ENCODE data around the gene DNAJC5G.

Gene DNAJC5G

GRCh38 chr2:27275211-27276150 lies at the start of gene DNAJC5G:
Gene DNAJC5G (plus strand): TSS chr2:27275433. CDS start chr2:27276729, 1,296 bp downstream.
- DNase-seq (ENCODE audit: low read depth in 2 of 2), result no peak

- no peak for DNase-seq (ENCODE audit: low read depth in 2 of 2)
Observed at GRCh38 chr2:27225526-27225925, 49.7 kb upstream of the DNAJC5G start.

- no peak for DNase-seq (ENCODE audit: low read depth in 2 of 2)
Observed at GRCh38 chr2:27227501-27227900, 47.7 kb upstream of the DNAJC5G start.

- DNase-seq (ENCODE audit: low read depth in 2 of 2), result no peak
Observed at GRCh38 chr2:27231921-27232320, 43.3 kb upstream of the DNAJC5G start.

- no peak for DNase-seq (ENCODE audit: low read depth in 2 of 2)
Observed at GRCh38 chr2:27233341-27233740, 41.9 kb upstream of the DNAJC5G start.

GRCh38 chr2:27236136-27236535 lies 39.1 kb upstream of the DNAJC5G start:
- DNase-seq (ENCODE audit: low read depth in 2 of 2), result no peak

GRCh38 chr2:27236626-27237025 lies 38.6 kb upstream of the DNAJC5G start:
- no peak for DNase-seq (ENCODE audit: low read depth in 2 of 2)

GRCh38 chr2:27237341-27237945 lies 37.8 kb upstream of the DNAJC5G start:
- no peak for DNase-seq (ENCODE audit: low read depth in 2 of 2)

GRCh38 chr2:27238976-27239375 lies 36.3 kb upstream of the DNAJC5G start:
- DNase-seq (ENCODE audit: low read depth in 2 of 2), result no peak

GRCh38 chr2:27240406-27240805 lies 34.8 kb upstream of the DNAJC5G start:
- no peak for DNase-seq (ENCODE audit: low read depth in 2 of 2)

GRCh38 chr2:27241761-27242613 lies 33.2 kb upstream of the DNAJC5G start:
- DNase-seq (ENCODE audit: low read depth in 2 of 2), result no peak

GRCh38 chr2:27242614-27242951 lies 32.6 kb upstream of the DNAJC5G start:
- no peak for DNase-seq (ENCODE audit: low read depth in 2 of 2)

GRCh38 chr2:27243391-27244130 lies 31.7 kb upstream of the DNAJC5G start:
- DNase-seq (ENCODE audit: low read depth in 2 of 2), result no peak

GRCh38 chr2:27245116-27245515 lies 30.1 kb upstream of the DNAJC5G start:
- DNase-seq (ENCODE audit: low read depth in 2 of 2), result no peak

- DNase-seq (ENCODE audit: low read depth in 2 of 2), result no peak
Observed at GRCh38 chr2:27245626-27246025, 29.6 kb upstream of the DNAJC5G start.

GRCh38 chr2:27247893-27248292 lies 27.3 kb upstream of the DNAJC5G start:
- DNase-seq (ENCODE audit: low read depth in 2 of 2), result no peak

- no peak for DNase-seq (ENCODE audit: low read depth in 2 of 2)
Observed at GRCh38 chr2:27249159-27249890, 25.9 kb upstream of the DNAJC5G start.

GRCh38 chr2:27249891-27250651 lies 25.2 kb upstream of the DNAJC5G start:
- peak; percentile 50 to 55 for DNase-seq (ENCODE audit: low read depth in 2 of 2)

- DNase-seq (ENCODE audit: low read depth in 2 of 2), result no peak
Observed at GRCh38 chr2:27250652-27251379, 24.4 kb upstream of the DNAJC5G start.
